Stimulated activated CD4-positive, alpha-beta T cell treated with anti-CD3 and anti-CD28 coated beads, Interleukin-1b, Interleukin-23, amount 100 ng/mL, for 24 hours (primary cell): Measurements from ENCODE around the gene CRCP.
"Not testable (repeated sequence)": the region's sequence is repeated elsewhere in the genome, so short reads cannot be mapped to it uniquely, and the experiment has no call there.

Experiments
- DNase-seq, 4 experiments: peaks; one replicate each; pipeline ENCODE4 v3.0.0-alpha.2; 2020; ENCODE audit warnings: low read depth in 4 of 4, low spot score in 1 of 4

CRCP gene

GRCh38 chr7:66152371-66153191, 37.9 kb downstream of the CRCP start:
- DNase-seq: no peak

GRCh38 chr7:66153691-66154090, 39.0 kb downstream of the CRCP start:
- no peak for DNase-seq

- not testable (repeated sequence) for DNase-seq
Measured at GRCh38 chr7:66156035-66156434, 41.4 kb downstream of the CRCP start.

DNA sequence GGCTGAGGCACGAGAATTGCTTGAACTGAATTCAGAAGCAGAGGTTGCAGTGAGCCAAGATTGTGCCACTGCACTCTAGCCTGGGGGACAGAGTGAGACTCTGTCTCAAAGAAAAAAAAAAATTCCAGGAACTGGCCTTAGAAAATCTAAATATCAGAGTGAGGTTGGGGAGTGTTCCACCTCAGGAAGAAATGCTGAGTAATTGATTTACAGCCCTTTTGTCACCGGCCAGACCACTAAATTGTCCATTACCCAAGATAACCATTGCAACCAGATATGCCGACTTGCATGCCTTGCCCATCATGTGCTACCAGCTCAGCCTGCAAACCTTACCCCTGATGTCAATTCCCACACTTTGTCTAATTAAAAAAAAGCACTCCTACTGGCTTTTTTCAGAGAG, 42.4 kb downstream of the CRCP start:
- DNase-seq: no peak

DNA sequence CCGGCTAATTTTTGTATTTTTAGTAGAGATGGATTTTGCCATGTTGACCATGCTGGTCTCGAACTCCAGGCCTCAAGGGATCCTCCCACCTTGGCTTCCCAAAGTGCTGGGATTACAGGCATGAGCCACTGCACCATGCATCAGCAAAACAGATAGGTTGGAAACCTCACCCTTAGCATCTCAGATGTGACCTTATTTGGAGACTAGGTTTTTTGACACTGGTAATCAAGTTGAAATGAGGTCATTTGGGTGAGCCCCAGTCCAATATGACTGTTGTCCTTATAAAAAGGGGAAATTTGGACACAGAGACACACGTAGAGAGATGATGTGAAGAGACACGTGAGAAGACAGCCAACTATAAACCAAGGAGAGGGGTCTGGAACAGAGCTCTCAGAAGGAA, 48.0 kb downstream of the CRCP start:
- no peak for DNase-seq

GRCh38 chr7:66163186-66163610, 48.6 kb downstream of the CRCP start:
- DNase-seq: no peak

DNA sequence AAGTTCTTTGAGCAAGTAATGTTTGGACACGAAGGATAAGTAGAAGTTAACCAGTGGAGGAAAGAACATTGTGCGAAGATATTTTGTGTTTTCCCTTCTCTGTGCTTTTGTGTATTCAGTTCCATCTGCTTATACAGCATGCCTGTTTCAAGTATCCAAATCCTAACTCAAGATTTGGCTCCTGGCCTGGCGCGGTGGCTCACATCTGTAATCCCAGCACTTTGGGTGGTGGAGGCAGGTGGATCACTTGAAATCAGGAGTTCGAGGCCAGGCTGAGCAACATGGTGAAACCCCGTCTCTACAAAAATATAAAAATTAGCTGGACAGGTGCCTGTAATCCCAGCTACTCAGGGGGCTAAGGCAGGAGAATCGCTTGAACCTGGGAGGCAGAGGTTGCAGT, 49.7 kb downstream of the CRCP start:
- DNase-seq: no peak

DNA sequence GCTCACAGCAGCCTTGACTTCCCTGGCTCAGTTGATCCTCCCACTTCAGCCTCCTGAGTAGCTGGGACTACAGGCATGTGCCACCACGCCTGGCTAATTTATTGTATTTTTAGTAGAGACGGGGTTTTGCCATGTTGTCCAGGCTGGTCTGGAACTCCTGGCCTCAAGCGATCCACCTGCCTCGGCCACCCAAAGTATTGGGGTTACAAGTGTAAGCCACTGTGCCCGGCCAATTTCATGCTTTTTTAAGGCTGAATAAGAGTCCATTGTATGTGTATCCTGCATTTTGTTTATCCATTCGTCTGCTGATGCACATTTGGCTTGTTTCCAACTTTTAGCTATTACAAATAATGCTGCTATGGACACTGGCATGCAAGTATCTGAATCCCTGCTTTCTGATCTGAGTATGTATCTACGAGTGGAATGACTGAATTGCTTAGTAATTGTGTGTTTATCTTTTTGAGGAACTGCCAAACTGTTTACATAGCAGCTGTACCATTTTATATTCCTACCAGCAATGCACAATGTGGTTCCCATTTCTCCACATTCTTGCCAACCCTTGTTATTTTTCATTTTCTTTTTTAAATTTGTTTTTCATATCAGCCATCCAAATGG, 53.2 kb downstream of the CRCP start:
- no peak for DNase-seq

DNA sequence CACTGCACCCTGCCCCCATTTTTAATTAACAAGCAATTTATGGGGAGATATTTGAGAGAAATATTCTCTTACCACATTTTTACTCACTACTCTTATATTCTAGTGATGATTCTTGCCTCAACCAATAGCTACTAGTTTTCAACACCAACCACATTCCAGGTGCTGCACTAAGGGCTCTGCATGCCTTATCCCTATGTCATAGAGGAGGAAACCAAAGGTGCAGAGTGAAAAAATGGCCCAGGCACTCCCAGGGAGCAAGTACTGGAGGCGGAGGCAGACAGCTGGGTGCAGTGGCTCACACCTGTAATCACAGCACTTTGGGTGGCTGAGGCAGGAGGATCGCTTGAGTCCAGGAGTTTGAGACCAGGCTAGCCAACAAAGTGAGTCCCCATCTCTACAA, 55.0 kb downstream of the CRCP start:
- DNase-seq: no peak

- no peak for DNase-seq
Measured at GRCh38 chr7:66170309-66171231, 55.9 kb downstream of the CRCP start.

- not testable (repeated sequence) for DNase-seq
Measured at GRCh38 chr7:66172536-66173401, 58.1 kb downstream of the CRCP start.

DNA sequence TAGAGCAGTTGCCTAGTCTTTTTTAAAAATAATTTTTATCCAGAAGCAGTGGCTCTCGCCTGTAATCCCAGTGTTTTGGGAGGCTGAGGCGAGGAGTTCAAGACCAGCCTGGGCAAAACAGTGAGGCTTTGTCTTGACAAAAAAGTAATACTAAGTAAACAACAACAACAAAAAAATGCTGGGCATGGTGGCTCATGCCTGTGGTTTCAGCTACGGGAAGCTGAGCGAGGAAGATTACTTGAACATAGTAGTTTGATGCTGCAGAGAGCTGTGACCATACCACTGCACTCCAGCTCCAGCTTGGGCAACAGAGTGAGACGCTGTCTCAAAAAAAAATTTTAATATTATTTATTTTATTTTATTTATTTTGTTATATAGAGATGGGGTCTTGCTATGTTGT, 59.2 kb downstream of the CRCP start:
- DNase-seq: no peak

GRCh38 chr7:66175006-66175405, 60.4 kb downstream of the CRCP start:
- DNase-seq: not testable (repeated sequence)

DNA sequence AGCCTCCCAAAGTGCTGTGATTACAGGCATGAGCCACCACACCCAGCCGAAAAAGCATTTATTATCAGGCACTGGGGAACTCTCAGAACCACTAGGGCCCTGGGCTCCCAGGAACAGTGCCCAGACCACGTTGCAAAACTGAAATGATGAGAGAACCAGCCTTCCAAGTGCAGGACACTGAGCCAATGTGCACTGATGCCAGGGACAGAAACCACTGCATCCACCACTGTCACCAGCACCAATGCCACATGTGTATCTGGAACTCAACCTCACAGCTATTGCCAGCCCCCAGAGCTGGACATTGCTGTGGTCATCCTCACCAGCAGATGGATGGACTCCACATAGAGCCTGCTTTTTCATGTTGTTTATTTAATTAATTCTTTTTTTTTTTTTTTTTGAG, 62.3 kb downstream of the CRCP start:
- DNase-seq: no peak

GRCh38 chr7:66178258-66178657, 63.6 kb downstream of the CRCP start:
- DNase-seq: no peak

GRCh38 chr7:66181329-66181728, 66.7 kb downstream of the CRCP start:
- no peak for DNase-seq

- no peak for DNase-seq
Measured at GRCh38 chr7:66181845-66182244, 67.2 kb downstream of the CRCP start.

DNA sequence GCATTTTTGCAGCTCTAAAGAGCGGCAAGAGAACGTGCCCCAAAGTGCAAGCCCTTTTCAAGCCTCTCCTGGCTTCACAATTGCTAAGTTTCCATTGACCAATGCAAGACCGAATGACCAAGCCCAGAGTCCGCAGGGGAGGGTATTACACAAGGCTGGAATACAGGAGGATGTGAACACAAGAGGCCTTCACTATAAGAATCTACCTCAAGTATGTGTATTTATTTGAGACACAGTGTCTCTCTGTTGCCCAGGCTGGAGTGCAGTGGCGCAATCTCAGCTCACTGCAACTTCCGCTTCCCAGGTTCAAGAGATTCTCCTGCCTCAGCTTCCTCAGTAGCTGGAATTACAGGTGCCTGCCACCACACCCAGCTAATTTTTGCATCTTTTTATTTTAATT, 68.3 kb downstream of the CRCP start:
- no peak for DNase-seq

- DNase-seq: no peak
Measured at GRCh38 chr7:66183700-66184099, 69.1 kb downstream of the CRCP start.

DNA sequence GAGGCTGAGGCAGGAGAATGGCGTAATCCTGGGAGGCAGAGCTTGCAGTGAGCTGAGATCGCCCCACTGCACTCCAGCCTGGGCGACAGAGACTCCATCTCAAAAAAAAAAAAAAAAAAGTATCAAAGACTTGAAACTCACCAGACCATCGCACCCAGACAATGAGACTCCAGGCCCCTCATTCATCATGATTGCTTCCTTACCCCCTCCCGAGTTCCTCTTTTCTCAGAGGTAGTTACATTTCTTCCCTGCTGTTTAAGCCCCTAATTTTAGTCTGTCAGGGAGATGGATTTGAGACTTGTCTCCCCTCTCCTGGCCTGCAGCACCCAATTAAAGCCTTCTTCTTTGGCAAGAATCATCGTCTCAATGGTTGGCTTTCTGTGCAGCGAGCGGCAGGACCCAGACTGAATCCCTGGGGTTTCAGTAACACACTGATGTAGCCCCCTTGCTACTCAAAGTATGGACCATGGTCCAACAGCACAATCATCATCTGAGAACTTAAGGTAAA, 71.1 kb downstream of the CRCP start:
- no peak for DNase-seq

DNA sequence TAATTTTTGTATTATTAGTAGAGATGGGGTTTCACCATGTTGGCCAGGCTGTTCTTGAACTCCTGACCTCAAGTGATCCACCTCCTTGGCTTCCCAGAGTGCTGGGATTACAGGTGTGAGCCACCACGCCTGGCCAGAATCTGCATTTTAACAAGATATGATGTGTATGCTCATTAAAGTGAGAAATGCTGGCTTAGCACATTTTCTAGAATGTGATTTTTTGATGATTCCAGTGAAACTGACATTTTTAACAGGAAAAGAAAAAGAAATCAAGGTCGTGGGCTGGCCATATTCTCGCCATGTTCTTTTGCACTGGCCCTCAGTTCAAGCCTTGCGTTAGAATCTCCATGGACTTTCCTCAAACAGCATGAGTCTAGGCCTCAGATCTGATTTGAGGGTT, 72.3 kb downstream of the CRCP start:
- no peak for DNase-seq
